ENCODE results near the gene MAGEA10.

DNA sequence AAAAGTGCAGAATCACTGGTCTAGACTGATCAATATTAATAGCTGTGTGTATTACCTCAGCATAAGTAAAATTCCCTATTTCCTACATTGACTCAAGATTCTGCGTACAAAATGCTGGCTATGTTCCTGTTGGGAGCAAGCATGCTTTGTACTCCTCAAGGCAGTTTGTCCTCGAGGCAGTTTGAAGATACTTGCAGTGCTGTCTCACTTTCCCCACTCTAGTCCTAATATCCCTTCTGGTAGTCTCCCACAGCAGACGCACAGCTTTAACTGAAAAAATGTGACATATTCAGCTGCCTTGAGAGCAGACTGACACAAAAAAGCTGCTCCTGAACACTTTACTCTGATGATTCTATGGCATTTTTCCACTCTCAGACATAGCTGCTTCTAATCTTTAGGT is 12.9 kb upstream of the MAGEA10 start:
- TF ChIP-seq, protein P1, sequence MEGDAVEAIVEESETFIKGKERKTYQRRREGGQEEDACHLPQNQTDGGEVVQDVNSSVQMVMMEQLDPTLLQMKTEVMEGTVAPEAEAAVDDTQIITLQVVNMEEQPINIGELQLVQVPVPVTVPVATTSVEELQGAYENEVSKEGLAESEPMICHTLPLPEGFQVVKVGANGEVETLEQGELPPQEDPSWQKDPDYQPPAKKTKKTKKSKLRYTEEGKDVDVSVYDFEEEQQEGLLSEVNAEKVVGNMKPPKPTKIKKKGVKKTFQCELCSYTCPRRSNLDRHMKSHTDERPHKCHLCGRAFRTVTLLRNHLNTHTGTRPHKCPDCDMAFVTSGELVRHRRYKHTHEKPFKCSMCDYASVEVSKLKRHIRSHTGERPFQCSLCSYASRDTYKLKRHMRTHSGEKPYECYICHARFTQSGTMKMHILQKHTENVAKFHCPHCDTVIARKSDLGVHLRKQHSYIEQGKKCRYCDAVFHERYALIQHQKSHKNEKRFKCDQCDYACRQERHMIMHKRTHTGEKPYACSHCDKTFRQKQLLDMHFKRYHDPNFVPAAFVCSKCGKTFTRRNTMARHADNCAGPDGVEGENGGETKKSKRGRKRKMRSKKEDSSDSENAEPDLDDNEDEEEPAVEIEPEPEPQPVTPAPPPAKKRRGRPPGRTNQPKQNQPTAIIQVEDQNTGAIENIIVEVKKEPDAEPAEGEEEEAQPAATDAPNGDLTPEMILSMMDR (conservative IDR thresholded peaks at IDR 0.05 in 1 of 2, IDR thresholded peaks at IDR 0.05 in 1 of 2; ENCODE audit: extremely low read depth in 1 of 2, insufficient read depth in 1 of 2, low read depth in 1 of 2, low read length in 2 of 2): no peak
- no peak for TF ChIP-seq EZH2 (IDR thresholded peaks at IDR 0.05; ENCODE audit: borderline replicate concordance, low read length)

Data from mammary epithelial cell (primary cell).